Smooth muscle cell of the coronary artery (primary cell): ENCODE results near the gene ZNF334. TPM values are rescaled to one million over a fixed set of nuclear protein-coding genes. Genes with fewer than 3 reads are reported as not detected.

Experiments used
- total RNA-seq: library from RNA; depleted of rRNA; stranded (reverse); fragments of >200 nt; gene quantifications from 2 replicates; pipeline ENCODE4 v1.2.3, GENCODE V29; 2014; ENCODE audit warnings: low replicate concordance

ZNF334 gene
- 1.2 and 1.3 TPM in 2 replicates for total RNA-seq

GRCh38 chr20:46512943-46513844 lies at the start of gene ZNF334:
TSS of gene ZNF334 (minus strand) at chr20:46513559. CDS start at chr20:46512102, 1,457 bp downstream.

GRCh38 chr20:46550461-46550860 lies 37.1 kb upstream of the ZNF334 start, which contains the start of gene OCSTAMP:
TSS of gene OCSTAMP (minus strand) at chr20:46550654. CDS start at chr20:46550560, 94 bp downstream.

Other genes with a start within 250 kb of the ZNF334 start
- gene CDH22, start 205.1 kb downstream of the ZNF334 start, total RNA-seq = not detected in 2 replicates
- 25.0 and 30.2 TPM in 2 replicates for gene ELMO2, start 106.9 kb downstream of the ZNF334 start, total RNA-seq
- gene OCSTAMP, start 37.1 kb upstream of the ZNF334 start, total RNA-seq = not detected in 2 replicates
- 0.83 and 1.3 TPM in 2 replicates for gene SLC13A3, start 137.9 kb upstream of the ZNF334 start, total RNA-seq
- gene TP53RK, start 175.9 kb upstream of the ZNF334 start, total RNA-seq = 9.4 and 18.8 TPM in 2 replicates
- 33.5 and 45.4 TPM in 2 replicates for gene SLC2A10, start 196.1 kb upstream of the ZNF334 start, total RNA-seq